ENCODE results near the gene MAP7D2. TPM values are rescaled to one million over a fixed set of nuclear protein-coding genes. Genes with fewer than 3 reads are reported as not detected.

The MAP7D2 gene
- total RNA-seq, 1 experiment from 2014 or later, result 1.9 TPM

GRCh38 chrX:20026278-20026677 lies 90.4 kb downstream of the MAP7D2 start:
- H2AFZ ChIP-seq (ENCODE audit: low read length), result no peak overlapping the region
- no peak overlapping the region for H4K8ac ChIP-seq (replicated peaks; ENCODE audit: insufficient read length, low read depth, low read length)
- H2BK20ac ChIP-seq (ENCODE audit: low read depth, low read length, poor library complexity, severe bottlenecking), result no peak overlapping the region
- Mint-ChIP-seq H3K36me3 (ENCODE audit: insufficient read depth in 1 of 3, low read depth in 3 of 3) (peaks cover 0 to 4% (median 4%) of the 10 kb centered on the region in 3 experiments; a peak in 3 of 7 replicates), H3K4me3 (no peak overlapping the region), H3K27ac (no peak overlapping the region), H3K9me3 (peaks cover 68 to 73% of the 10 kb centered on the region in 2 experiments), H3K4me1 (peaks cover 3 to 5% of the 10 kb centered on the region in 2 experiments; a peak in 2 of 4 replicates), H3K27me3 (ENCODE audit: low read depth) (peaks cover 5% of the 10 kb centered on the region; the same call in 1 of the 2 replicates)
- H4K20me1 ChIP-seq (ENCODE audit: control insufficient read depth, insufficient read depth, insufficient read length), result no peaks in the 10 kb centered on the region
- no peak overlapping the region for H2BK15ac ChIP-seq (ENCODE audit: low read depth, low read length)
- H3K23ac ChIP-seq (ENCODE audit: insufficient read length, low read depth, low read length), result no peak overlapping the region
- H3K56ac ChIP-seq (ENCODE audit: insufficient read length, low read depth, low read length), result no peak overlapping the region
- H4K91ac ChIP-seq (ENCODE audit: insufficient read length, low read depth, low read length), result no peak overlapping the region
- H2AK5ac ChIP-seq (ENCODE audit: insufficient read length, low read length), result no peak overlapping the region
- no peaks in the 10 kb centered on the region for H3K79me2 ChIP-seq (ENCODE audit: insufficient read depth, low read length)
- H3K27ac ChIP-seq (ENCODE audit: insufficient read length, low read depth, low read length), result no peak overlapping the region
- H3K27me3 ChIP-seq (ENCODE audit: insufficient read depth, low read length), result no peaks in the 10 kb centered on the region; the same call in 1 of the 2 replicates
- H4K5ac ChIP-seq (ENCODE audit: insufficient read length, low read depth, low read length), result no peak overlapping the region
- no peak overlapping the region for H3K4me2 ChIP-seq (ENCODE audit: insufficient read depth, insufficient read length, low read length)
- no peak overlapping the region for H3K4ac ChIP-seq (ENCODE audit: low read depth, low read length)
- H3K23me2 ChIP-seq (ENCODE audit: insufficient read length, low read depth, low read length, poor library complexity, severe bottlenecking), result no peaks in the 10 kb centered on the region
- no peak overlapping the region for H2BK120ac ChIP-seq (ENCODE audit: low read depth, low read length, poor library complexity, severe bottlenecking)
- WGBS (ENCODE audit: extremely low coverage, insufficient read length, low lambda C conversion rate), result no CpG with 5 or more reads among the region's 2 CpGs
- H2BK12ac ChIP-seq (ENCODE audit: insufficient read length, low read depth, low read length), result no peak overlapping the region
- H3K4me1 ChIP-seq (ENCODE audit: insufficient read depth, low read length), result no peaks in the 10 kb centered on the region
- no peak overlapping the region for H3K9ac ChIP-seq (ENCODE audit: extremely low read depth, insufficient read length, low read length)
- H3T11ph ChIP-seq (ENCODE audit: low read length), result no peak overlapping the region
- H3K9me3 ChIP-seq (ENCODE audit: control insufficient read depth, low read depth, low read length), result peaks cover 60% of the 10 kb centered on the region
- H3K18ac ChIP-seq (ENCODE audit: insufficient read length, low read depth, low read length), result no peak overlapping the region
- H2BK5ac ChIP-seq (ENCODE audit: insufficient read length, low read length), result no peak overlapping the region
- DNase-seq, result no peak
- H3K79me1 ChIP-seq (ENCODE audit: insufficient read depth, low read depth, low read length, poor library complexity, severe bottlenecking), result no peaks in the 10 kb centered on the region
- H3K14ac ChIP-seq (ENCODE audit: insufficient read depth, low read length), result no peak overlapping the region
- TF ChIP-seq CTCF (conservative IDR thresholded peaks at IDR 0.05), result no peak
